Subcutaneous abdominal adipose tissue (tissue), 5 donors: ENCODE results near the gene CCDC122.
A peak's percentile ranks its signal among the peaks of the same experiment; 100 is the strongest.

Experiments
- H3K27ac ChIP-seq: one replicate; pipeline ENCODE4 v1.7.0; 2013; ENCODE audit warnings: low read depth, mild to moderate bottlenecking, inconsistent platforms, low read length, moderate library complexity
- H3K27me3 ChIP-seq, 5 donors: one replicate each; pipeline ENCODE4 v1.7.0; 2013; ENCODE audit warnings: low read length in 5 of 5, inconsistent platforms in 1 of 5; ENCODE audit not compliant: control insufficient read depth in 5 of 5, insufficient read depth in 4 of 5
- H3K36me3 ChIP-seq, 5 donors: one replicate each; pipeline ENCODE4 v1.7.0; 2013; ENCODE audit warnings: low read length in 5 of 5; ENCODE audit not compliant: control insufficient read depth in 5 of 5, insufficient read depth in 5 of 5
- H3K4me1 ChIP-seq, 5 donors: one replicate each; pipeline ENCODE4 v1.7.0; 2013; ENCODE audit warnings: low read length in 5 of 5, mild to moderate bottlenecking in 3 of 5, moderate library complexity in 1 of 5; ENCODE audit not compliant: control insufficient read depth in 5 of 5, insufficient read depth in 5 of 5
- H3K4me3 ChIP-seq, 5 donors: one replicate each; pipeline ENCODE4 v1.7.0; 2013; ENCODE audit warnings: low read length in 5 of 5, low read depth in 1 of 5
- H3K9ac ChIP-seq, 5 donors: one replicate each; pipeline ENCODE4 v1.7.0; 2013; ENCODE audit warnings: low read length in 5 of 5, mild to moderate bottlenecking in 4 of 5, moderate library complexity in 3 of 5
- H3K9me3 ChIP-seq, 5 donors: one replicate each; pipeline ENCODE4 v1.7.0; 2013; ENCODE audit warnings: low read length in 5 of 5; ENCODE audit not compliant: control insufficient read depth in 5 of 5
- donor health status: healthy.
- donor health status: healthy.
- donor health status: healthy.
- donor health status: healthy.
- donor health status: healthy.

Gene CCDC122

GRCh38 chr13:43878892-43879754 lies at the start of gene CCDC122:
Gene CCDC122, minus strand, starts transcription at chr13:43879740. Its CDS starts 10,364 bp downstream, at chr13:43869376.
- Histone ChIP-seq H3K9ac (peak within 1 kb of the TSS; percentile 20 to 95 (median 91)), H3K36me3 (no peaks in the 10 kb centered on the region), H3K9me3 (no peaks in the 10 kb centered on the region), H3K4me3 (peak within 1 kb of the TSS; percentile 65 to 88 (median 73)), H3K27me3 (no peaks in the 10 kb centered on the region), H3K27ac (peak within 1 kb of the TSS; percentile 90), H3K4me1 (peaks cover 0 to 30% (median 23%) of the 10 kb centered on the region in 5 donors)

GRCh38 chr13:43924549-43925245 lies 45.2 kb upstream of the CCDC122 start:
- H3K36me3 ChIP-seq = no peaks in the 10 kb centered on the region
- no peaks in the 10 kb centered on the region for H3K4me1 ChIP-seq
- H3K9me3 ChIP-seq = no peaks in the 10 kb centered on the region
- no peak overlapping the region for H3K27ac ChIP-seq
- no peak overlapping the region for H3K9ac ChIP-seq
- no peak overlapping the region for H3K4me3 ChIP-seq
- H3K27me3 ChIP-seq = no peaks in the 10 kb centered on the region

GRCh38 chr13:43920965-43921674 lies 41.6 kb upstream of the CCDC122 start:
- peaks cover 0 to under 1% (median 0%) of the 10 kb centered on the region in 5 donors for H3K27me3 ChIP-seq
- no peaks in the 10 kb centered on the region for H3K9me3 ChIP-seq
- H3K9ac ChIP-seq = peak overlapping the region in 1 of 5 donors; percentile 4
- no peak overlapping the region for H3K4me3 ChIP-seq
- no peaks in the 10 kb centered on the region for H3K36me3 ChIP-seq
- H3K27ac ChIP-seq = no peak overlapping the region
- H3K4me1 ChIP-seq = no peaks in the 10 kb centered on the region

- H3K4me3 ChIP-seq = no peak overlapping the region
- peaks cover 0 to 3% (median 0%) of the 10 kb centered on the region in 5 donors for H3K27me3 ChIP-seq
- no peak overlapping the region for H3K27ac ChIP-seq
- no peaks in the 10 kb centered on the region for H3K4me1 ChIP-seq
- H3K9me3 ChIP-seq = no peaks in the 10 kb centered on the region
- no peak overlapping the region for H3K9ac ChIP-seq
- no peaks in the 10 kb centered on the region for H3K36me3 ChIP-seq
Measured at GRCh38 chr13:43918636-43919035, 39.1 kb upstream of the CCDC122 start.

- no peak overlapping the region for H3K9ac ChIP-seq
- H3K4me1 ChIP-seq = no peaks in the 10 kb centered on the region
- no peaks in the 10 kb centered on the region for H3K9me3 ChIP-seq
- H3K36me3 ChIP-seq = no peaks in the 10 kb centered on the region
- no peak overlapping the region for H3K27ac ChIP-seq
- no peak overlapping the region for H3K4me3 ChIP-seq
- peaks cover 0 to 3% (median 0%) of the 10 kb centered on the region in 5 donors for H3K27me3 ChIP-seq
Measured at GRCh38 chr13:43916828-43917227, 37.3 kb upstream of the CCDC122 start.

GRCh38 chr13:43915451-43915850 lies 35.9 kb upstream of the CCDC122 start:
- Histone ChIP-seq H3K4me3 (no peak overlapping the region), H3K27ac (no peak overlapping the region), H3K9me3 (no peaks in the 10 kb centered on the region), H3K4me1 (no peaks in the 10 kb centered on the region), H3K27me3 (peaks cover 0 to 3% (median 0%) of the 10 kb centered on the region in 5 donors), H3K36me3 (no peaks in the 10 kb centered on the region), H3K9ac (no peak overlapping the region)

- Histone ChIP-seq H3K27ac (no peak overlapping the region), H3K4me1 (no peaks in the 10 kb centered on the region), H3K9ac (no peak overlapping the region), H3K9me3 (no peaks in the 10 kb centered on the region), H3K36me3 (no peaks in the 10 kb centered on the region), H3K27me3 (peaks cover 0 to 3% (median 0%) of the 10 kb centered on the region in 5 donors), H3K4me3 (no peak overlapping the region)
Measured at GRCh38 chr13:43911871-43912270, 32.3 kb upstream of the CCDC122 start.

- Histone ChIP-seq H3K27ac (no peak overlapping the region), H3K36me3 (no peaks in the 10 kb centered on the region), H3K27me3 (peaks cover 0 to 3% (median 0%) of the 10 kb centered on the region in 5 donors)
Measured at GRCh38 chr13:43911278-43911677, 31.7 kb upstream of the CCDC122 start.

GRCh38 chr13:43910856-43911255 lies 31.3 kb upstream of the CCDC122 start:
- Histone ChIP-seq H3K4me1 (no peaks in the 10 kb centered on the region), H3K27me3 (peaks cover 0 to 2% (median 0%) of the 10 kb centered on the region in 5 donors), H3K4me3 (no peak overlapping the region)

More at GRCh38 chr13:43911278-43911677, 31.7 kb upstream of the CCDC122 start:
- Histone ChIP-seq H3K4me3 (no peak overlapping the region), H3K9ac (no peak overlapping the region), H3K4me1 (no peaks in the 10 kb centered on the region), H3K9me3 (no peaks in the 10 kb centered on the region)

More at GRCh38 chr13:43910856-43911255, 31.3 kb upstream of the CCDC122 start:
- H3K27ac ChIP-seq = no peak overlapping the region
- no peak overlapping the region for H3K9ac ChIP-seq
- no peaks in the 10 kb centered on the region for H3K36me3 ChIP-seq
- no peaks in the 10 kb centered on the region for H3K9me3 ChIP-seq
